ENCODE results near the gene FHAD1.
"Not testable (repeated sequence)": the region's sequence is repeated elsewhere in the genome, so short reads cannot be mapped to it uniquely, and the experiment has no call there.

FHAD1 gene

DNA sequence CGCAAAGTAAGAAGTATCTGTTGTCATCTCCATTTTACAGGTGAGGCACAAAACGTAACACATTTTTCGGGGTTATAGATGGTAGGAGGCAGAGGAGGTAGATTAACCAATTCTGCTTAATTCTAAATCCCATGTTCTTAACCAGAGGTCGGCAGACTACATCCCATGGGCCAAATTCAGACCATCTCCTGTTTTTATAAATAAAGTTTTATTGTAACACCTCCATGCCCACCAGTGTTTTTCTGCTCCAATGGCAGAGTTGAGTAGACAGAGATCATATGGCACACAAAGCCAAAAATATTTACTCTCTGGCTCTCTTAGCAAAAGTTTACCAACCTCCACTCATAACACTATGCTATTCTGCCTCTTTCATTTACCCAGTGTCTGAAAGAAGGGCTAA, 30.9 kb downstream of the FHAD1 start:
- DNase-seq, result no peak

DNA sequence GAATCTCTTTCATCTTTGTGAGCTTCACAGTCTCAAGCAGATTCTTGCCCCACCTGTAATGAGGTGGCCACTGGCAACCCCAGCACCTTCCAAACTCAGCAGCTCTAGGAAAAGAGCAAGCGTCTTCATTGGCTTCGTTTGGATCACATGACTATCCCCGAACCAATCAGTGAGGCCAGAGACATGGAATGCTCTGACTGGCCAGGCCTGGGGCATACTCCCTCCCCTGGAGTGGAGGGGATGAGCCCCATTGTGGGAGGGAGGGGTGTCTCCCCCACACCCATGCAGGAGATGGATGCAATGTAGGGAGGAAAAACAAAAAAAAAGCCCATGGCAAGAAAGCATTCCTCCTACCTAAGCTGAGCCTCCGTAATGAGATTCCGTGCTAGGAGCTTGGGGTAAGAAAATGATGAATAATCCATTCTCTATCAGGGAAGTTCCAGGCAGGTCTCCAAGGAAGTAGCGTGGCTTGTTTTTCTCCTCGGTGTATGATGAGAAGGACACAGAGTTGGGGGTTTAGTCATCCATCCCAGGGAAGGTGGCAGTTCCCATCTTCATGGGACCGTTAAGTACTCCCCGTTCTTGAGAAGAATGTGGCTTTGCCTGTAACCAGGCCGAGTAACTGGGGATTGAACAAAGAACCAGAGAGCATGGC, 32.7 kb downstream of the FHAD1 start:
- DNase-seq, result no peak

DNA sequence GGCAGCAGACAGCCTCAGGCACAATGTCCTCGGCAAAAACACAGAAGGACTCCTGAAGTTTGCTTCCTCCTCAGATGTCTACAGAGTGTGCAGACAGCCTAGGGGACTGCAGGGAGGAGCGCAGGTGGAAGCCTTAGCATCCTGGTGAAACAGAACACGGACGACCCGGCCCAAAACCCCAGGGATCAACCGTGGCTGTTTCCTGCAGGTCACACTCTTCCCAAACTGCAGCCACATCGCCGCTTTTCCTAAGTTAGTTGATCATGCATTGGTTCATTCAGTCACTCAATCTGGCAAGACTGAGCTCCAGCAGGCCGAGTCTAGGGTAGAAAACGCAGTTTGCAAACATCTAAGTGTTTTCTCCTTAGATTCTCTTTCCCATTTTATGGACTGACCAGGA, 33.4 kb downstream of the FHAD1 start:
- no peak for DNase-seq

GRCh38 chr1:15282038-15282437, 35.0 kb downstream of the FHAD1 start:
- no peak for DNase-seq

GRCh38 chr1:15282810-15283474, 35.9 kb downstream of the FHAD1 start:
- DNase-seq, result no peak

GRCh38 chr1:15283526-15283925, 36.5 kb downstream of the FHAD1 start:
- peak; percentile 41 for DNase-seq

DNA sequence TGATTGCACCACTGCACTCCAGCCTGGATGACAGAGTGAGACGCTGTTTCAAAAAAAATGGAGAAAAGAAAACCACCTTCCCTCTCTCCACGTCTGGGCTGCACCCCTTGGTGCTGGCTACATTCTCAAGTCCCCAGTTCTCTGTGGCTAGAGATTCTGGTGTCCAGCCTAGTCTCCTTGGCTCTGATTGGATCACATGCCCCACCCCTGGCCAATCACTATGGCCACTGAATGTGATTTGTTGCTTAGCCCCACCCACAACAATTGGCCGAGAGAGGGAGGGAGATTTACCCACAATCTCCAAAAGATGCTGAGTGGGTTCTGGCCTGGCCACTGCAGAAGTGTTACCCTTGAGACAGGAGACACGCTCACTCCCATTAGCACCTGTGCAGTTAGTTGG, 39.4 kb downstream of the FHAD1 start:
- no peak for DNase-seq

- DNase-seq, result no peak
Measured at GRCh38 chr1:15287035-15287979, 40.3 kb downstream of the FHAD1 start.

- no peak for DNase-seq
Measured at GRCh38 chr1:15288173-15288926, 41.3 kb downstream of the FHAD1 start.

GRCh38 chr1:15289251-15289651, 42.2 kb downstream of the FHAD1 start:
- DNase-seq, result peak; percentile 16

DNA sequence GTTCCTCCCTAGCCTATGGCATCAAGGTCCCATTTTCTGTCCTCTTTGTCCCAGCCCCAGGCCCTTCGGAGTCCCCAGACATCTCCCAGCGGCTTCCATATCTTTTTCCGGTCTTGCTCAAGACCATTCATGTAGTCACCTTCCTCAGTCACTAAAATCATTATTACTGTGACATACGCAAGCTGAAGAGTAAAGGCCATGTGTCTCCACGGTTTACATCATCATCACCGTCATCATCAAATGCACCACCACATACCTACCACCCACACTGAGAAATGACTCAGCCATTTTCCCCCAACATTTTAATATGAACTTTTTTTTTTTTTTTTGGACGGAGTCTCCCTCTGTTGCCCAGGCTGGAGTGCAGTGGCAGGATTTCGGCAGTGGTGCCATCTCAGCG, 43.4 kb downstream of the FHAD1 start:
- peak; percentile 80 for DNase-seq

- DNase-seq, result peak; percentile 17
Measured at GRCh38 chr1:15295696-15296095, 48.7 kb downstream of the FHAD1 start.

DNA sequence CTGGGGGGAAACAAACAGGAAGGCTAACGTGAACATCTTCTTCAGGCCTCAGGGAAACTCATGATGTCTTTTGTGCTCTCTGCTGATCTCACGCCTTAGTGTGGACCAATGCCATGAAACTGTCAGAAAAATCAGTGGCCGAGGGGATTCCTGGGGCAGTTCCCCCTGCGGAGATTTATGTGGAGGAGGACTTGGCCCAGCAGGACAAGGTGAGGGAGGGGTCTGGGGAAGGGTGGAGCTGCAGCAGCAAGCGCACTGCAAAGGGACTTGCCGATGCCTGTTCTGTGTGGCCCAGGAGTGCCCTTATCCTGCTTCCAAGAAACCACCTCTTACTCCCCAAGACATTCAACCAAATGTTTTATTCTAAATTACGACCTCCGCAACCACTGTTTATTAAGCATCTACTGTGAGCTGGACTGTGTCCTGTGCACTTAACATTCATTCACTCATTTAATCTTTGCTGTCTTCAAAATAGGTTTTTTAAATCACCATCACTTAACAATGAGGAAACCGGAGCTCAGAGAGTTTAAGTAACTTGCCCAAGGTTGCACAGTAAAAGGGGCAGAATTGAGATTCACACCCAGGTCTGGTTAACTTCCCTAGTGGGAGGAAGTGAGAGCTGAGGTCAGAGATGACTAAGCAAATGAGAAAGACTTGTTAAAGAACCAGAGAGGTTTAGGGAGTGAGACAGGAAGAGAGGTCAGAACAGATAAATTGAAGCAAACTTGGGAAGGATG, 49.7 kb downstream of the FHAD1 start:
- DNase-seq, result no peak

DNA sequence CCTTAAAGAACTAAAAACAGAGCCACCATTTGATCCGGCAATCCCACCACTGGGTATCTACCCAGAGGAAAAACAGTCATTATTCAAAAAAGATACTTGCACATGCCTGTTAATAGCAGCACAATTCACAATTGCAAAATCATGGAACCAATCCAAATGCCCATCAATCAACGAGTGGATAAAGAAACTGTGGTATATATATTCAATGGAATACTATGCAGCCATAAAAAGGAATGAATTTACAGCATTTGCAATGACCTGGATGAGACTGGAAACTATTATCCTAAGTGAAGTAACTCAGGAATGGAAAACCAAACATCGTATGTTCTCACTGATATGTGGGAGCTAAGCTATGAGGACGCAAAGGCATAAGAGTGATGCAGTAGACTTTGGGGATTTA, 51.0 kb downstream of the FHAD1 start:
- not testable (repeated sequence) for DNase-seq

DNA sequence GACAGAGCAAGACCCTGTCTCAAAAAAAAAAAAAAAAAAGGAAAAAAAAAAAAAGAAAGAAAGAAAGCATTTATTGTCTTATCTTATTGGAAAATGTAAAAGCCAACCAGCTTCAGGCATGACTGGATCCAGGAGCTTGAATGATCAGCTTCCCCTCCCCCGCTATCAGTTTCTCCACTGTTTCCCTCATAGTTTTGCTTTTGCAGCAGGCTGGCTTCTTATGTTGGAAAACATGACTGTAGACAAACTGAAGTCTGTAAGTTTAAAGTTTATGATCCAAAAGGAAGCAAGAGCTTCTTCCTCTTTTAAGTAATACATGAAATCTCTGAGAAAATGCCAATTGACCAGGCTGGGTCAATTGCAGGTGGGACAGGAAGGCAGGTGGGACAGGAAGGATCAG, 52.2 kb downstream of the FHAD1 start:
- no peak for DNase-seq

DNA sequence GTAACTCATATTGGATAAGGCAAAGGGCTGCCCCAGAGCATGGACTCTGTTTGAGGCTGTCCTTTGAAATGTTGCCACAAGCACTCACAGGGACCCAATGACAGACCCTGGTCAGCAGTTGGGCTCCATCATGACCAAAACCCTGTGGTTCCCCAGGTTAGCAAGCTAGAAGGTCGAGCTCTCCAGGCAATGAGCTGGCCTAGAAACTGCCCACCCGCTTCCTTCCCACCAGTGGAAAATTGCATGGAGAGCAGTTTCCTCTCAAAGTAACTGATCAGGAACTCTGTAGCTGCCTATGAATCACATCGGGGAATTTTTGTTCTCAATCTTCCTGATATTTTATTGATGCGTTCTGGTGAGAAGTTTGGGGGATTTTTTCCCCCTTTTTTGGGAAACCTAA, 52.8 kb downstream of the FHAD1 start:
- no peak for DNase-seq

- no peak for DNase-seq
Measured at GRCh38 chr1:15303935-15304334, 56.9 kb downstream of the FHAD1 start.

- DNase-seq, result peak; percentile 43
Measured at GRCh38 chr1:15304708-15305467, 57.9 kb downstream of the FHAD1 start.

DNA sequence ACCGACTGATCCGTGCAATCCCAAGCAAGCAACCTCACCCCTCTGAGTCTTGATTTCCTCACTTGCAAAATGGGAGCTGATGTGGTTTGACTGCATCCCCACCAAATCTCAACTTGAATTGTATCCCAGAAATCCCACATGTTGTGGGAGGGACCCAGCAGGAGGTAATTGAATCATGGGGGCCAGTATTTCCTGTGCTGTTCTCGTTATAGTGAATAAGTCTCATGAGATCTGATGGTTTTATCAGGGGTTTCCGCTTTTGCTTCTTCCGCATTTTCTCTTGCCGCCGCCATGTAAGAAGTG, 58.4 kb downstream of the FHAD1 start:
- no peak for DNase-seq

GRCh38 chr1:15306352-15306751, 59.3 kb downstream of the FHAD1 start:
- not testable (repeated sequence) for DNase-seq

- DNase-seq, result no peak
Measured at GRCh38 chr1:15308135-15308534, 61.1 kb downstream of the FHAD1 start.

- DNase-seq, result no peak
Measured at GRCh38 chr1:15308621-15309027, 61.6 kb downstream of the FHAD1 start.

All from EL (cell line).